NCI-H2029 (cell line): Measurements from ENCODE around the gene POTEI.
"Not testable (repeated sequence)": the region's sequence is repeated elsewhere in the genome, so short reads cannot be mapped to it uniquely, and the experiment has no call there.

Experiments used
- DNase-seq: peaks from one replicate; lab custom pipeline; 2025; lab: John Stamatoyannopoulos, UW

POTEI gene

DNA sequence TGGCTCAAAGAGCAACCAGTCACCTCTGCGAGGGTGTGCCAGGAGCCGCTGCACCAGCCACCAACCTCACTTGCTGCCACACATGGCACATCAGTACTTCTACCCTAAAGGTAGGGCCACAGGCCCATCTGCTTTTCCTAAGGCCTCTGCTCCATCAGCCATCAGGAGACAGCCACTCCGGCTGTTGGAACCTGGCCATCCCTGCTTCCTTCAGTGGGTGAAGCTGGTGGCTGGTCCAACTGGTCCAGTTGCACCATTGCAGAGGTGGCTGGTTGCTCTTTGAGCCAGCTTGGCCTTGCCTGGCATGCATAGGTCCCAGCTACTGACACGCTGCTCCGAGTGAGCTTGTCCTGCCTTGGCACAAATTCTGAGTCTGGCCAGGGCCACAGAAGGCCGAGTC, 53.7 kb downstream of the POTEI start:
- not testable (repeated sequence) for DNase-seq

DNA sequence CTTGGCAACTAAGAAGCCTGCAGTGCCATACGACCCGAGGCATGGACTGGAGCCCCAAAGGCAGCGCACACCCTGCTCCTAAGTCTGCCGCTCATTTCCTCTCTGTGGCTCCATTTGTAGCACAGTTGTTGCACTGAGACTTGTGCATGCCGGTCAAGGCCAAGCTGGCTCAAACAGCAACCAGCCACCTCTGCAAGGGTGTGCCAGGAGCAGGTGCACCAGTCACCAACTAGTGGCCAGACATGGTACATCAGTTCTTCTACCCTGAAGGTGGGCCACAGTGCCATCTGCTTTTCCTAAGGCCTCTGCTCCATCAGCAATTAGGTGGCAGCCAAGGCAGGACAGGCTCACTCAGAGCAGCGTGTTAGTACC, 54.4 kb downstream of the POTEI start:
- not testable (repeated sequence) for DNase-seq

DNA sequence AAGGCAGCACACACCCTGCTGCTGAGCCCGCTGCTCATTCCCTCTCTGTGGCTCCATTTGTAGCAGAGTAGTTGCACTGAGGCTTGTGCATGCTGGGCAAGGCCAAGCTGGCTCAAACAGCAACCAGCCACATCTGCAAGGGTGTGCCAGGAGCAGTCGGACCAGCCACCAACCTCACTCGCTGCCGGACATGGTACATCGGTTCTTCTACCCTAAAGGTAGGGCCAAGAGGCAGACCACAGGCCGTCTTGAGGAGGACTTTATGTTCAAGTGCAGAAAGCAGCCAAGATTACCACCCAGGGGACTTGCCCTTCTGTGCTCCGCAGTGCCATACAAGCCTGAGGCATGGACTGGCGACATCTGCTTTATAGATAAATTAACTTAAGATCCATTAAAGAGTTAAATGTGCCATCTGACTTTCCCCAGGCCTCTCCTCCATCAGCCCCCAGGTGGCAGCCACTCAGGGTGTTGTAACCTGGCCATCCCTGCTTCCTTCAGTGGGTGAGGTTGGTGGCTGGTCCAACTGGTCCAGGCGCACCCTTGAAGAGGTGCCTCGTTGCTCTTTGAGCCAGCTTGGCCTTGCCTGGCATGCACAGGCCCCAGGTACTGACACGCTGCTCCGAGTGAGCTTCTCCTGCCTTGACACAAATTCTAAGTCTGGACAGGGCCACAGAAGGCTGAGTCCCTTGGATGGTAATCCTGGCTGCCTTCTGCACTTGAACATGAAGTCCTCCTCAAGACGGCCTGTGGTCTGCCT, 55.0 kb downstream of the POTEI start:
- DNase-seq: not testable (repeated sequence)

DNA sequence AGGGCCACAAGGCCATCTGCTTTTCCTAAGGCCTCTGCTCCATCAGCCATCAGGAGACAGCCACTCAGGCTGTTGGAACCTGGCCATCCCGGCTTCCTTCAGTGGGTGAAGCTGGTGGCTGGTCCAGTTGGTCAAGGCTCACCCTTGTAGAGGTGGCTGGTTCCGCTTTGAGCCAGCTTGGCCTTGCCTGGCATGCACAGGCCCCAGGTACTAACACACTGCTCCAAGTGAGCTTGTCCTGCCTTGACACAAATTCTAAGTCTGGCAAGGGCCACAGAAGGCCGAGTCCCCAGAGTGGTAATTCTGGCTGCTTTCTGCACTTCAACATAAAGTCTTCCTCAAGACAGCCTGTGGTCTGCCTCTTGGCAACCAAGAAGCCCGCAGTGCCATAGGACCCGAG, 56.2 kb downstream of the POTEI start:
- DNase-seq: not testable (repeated sequence)

DNA sequence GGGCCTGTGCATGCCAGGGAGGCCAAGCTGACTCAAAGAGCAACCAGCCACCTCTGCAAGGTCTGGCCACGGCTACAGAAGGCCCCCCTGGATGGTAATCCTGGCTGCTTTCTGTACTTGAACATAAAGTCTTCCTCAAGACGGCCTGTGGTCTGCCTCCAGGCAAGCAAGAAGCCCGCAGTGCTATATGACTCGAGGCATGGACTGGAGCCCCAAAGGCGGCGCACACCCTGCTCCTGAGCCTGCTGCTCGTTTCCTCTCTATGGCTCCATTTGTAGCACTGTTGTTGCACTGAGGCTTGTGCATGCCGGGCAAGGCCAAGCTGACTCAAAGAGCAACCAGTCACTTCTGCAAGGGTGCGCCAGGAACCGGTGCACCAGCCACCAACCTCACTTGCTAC, 57.3 kb downstream of the POTEI start:
- not testable (repeated sequence) for DNase-seq

DNA sequence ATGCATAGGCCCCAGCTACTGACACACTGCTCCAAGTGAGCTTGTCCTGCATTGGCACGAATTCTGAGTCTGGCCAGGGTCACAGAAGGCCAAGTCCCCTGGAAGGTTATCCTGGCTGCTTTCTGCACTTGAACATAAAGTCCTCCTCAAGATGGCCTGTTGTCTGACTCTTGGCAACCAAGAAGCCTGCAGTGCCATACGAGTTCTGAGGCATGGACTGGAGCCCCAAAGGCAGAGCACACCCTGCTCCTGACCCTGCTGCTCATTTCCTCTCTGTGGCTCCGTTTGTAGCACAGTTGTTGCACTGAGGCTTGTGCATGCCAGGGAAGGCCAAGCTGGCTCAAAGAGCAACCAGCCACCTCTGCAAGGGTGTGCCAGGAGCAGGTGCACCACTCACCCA, 57.9 kb downstream of the POTEI start:
- DNase-seq: not testable (repeated sequence)

DNA sequence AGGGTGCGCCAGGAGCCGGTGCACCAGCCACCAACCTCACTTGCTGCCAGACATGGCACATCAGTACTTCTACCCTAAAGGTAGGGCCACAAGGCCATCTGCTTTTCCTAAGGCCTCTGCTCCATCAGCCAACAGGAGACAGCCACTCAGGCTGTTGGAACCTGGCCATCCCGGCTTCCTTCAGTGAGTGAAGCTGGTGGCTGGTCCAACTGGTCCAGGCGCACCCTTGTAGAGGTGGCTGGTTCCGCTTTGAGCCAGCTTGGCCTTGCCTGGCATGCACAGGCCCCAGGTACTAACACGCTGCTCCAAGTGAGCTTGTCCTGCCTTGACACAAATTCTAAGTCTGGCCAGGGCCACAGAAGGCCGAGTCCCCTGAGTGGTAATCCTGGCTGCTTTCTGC, 58.8 kb downstream of the POTEI start:
- peak; percentile 13 for DNase-seq

DNA sequence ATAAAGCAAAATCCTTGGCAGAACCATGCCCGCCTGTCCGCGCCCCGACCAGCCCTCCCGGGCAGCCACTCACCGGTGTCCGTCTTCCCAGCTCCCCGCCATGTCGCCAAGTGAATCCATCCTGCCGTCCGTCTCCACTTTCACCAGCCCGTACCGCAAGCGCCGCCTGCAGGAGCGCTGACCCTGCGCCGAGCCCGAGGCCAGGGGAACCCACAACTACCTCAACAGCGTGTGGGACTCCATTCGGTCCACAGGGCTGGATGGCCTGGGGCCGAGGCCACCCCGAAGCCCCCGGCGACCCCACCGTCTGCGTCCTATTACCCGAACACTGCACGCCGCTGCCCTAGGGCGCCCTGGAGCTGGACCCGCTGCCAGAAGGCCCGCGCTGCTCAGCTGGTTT, 81.5 kb downstream of the POTEI start:
- peak; percentile 2 for DNase-seq

DNA sequence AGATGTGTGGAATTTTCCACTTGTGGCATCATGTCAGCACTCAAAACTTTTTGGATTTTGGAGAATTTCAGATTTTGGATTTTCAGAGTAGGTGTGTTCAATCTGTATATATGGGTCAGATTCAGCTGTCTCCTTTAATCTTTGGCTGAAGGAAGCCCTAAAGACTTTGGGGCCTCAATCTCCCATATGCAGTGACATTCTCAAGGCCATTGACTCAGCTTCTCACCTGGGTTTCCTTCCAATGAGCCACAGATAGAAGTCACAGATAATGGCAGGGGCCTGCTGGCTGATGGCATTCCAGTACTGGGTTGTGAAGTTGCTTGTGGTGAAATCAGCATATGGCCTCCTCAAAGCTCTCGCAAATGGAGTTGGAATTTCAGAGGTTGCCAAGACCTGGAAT, 90.3 kb downstream of the POTEI start:
- not testable (repeated sequence) for DNase-seq

DNA sequence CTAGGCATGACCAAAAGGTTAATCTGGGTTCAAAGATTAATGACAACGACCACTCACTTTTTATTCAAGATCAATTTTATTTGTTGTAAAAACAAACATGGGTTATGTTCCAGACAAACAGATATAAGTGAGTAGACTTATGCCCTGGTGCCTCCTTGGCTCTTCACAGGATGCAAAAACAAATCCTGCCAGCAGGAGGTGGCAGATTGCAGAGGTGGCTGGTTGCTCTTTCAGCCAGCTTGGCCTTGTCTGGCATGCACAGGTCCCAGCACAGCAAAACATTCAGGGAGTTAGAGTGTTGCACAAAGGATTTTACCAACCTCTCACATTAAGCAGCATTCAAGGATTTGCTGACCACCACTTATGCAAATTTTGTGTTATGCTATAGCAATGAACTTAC, 92.4 kb downstream of the POTEI start:
- not testable (repeated sequence) for DNase-seq
